ENCODE results near the gene HOMER2.
"Not testable (repeated sequence)": the region's sequence is repeated elsewhere in the genome, so short reads cannot be mapped to it uniquely, and the experiment has no call there.

Gene HOMER2

GRCh38 chr15:82952158-82953081 lies at the start of gene HOMER2:
Gene HOMER2 (minus strand): TSS chr15:82952720. CDS start chr15:82952535, 185 bp downstream.
- no peak for DNase-seq

DNA sequence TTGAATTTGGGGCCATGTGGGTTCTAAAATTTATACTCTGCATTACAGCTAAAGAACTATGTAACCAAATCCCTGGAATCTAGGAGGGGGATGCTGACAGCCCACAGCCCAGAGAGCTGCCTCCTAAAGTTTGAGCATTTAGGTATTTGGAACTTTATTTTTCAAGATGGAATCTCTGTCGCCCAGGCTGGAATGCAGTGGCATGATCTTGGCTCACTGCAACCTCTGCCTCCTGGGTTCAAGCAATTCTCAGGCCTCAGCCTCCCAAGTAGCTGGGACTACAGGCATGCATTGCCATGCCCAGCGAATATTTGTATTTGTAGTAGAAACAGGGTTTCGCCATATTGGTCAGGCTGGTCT lies 48.1 kb upstream of the HOMER2 start:
- not testable (repeated sequence) for DNase-seq

DNA sequence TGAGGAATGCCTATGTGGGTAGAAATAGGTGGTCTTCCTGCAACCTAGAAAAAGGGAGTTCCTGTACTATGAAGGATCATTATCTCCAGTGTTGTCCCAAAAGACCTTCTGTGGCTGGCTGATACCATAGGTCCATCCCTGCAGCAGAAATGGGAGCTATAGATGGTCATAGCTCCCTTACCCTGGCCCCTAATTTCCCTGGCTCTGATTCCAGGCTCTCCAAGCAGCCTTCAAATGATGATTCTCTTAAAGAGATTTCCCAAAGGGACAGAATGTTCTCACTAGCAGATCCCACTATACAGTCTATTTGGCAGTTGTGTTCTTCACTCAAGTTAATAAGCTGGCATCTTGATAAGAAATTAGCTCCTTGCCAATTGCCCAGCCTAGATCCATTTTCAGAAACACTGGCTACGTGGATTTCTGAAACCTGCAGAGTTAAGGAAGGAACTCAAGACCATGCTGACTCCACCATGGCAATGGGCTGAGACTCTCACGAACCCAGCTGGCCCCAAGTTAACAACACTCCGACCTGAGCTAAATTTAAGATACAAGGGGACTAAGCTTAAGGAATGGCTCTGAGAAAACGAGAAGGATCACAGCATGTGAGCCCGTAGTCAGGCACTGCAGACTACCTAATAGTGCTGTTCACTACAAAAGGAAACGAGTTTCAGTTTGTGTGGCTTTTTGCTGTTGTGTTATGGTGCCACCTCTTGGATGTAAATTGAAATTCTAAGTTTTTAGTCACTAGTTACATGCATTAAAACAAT lies 47.6 kb upstream of the HOMER2 start:
- DNase-seq, result peak; percentile 50

DNA sequence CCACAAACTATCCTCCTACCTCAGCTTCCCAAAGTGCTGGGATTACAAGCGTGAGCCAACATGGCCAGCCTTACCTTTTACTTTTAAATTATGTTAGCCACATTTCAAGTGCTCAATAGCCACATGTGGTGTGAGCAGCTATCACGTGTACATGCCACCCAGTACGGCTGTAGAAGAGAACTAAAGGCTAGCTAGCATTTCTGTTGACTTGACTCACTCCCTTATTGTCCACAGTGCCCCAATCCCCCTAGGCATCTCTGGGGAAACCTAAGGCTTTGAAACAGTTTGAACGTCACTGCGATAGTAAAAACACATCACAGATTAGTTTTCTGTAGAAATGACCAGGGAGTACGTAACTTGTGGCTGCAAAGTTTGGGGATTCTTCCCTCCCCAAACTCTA lies 46.9 kb upstream of the HOMER2 start:
- DNase-seq, result no peak

GRCh38 chr15:82995938-82996337 lies 43.4 kb upstream of the HOMER2 start:
- DNase-seq, result no peak

GRCh38 chr15:82995076-82995475 lies 42.6 kb upstream of the HOMER2 start:
- DNase-seq, result no peak

DNA sequence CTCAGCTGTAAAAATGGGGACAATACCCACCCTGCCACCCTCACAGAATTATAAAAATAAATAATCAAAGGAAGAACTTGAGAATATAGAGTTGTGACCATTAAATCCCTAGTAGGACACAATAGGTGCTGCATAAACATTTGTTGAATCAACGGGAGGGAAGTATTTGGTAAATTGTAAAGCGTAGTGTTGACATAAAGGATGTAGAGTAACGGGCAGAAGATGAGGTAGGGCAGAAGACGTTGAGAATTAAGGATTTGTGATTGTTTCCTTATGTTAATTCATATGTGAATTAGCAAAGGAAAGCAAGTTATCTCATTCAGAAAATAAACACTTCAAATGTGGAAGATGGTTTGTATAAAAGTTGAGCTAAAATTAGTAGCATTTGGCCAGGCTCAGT lies 40.6 kb upstream of the HOMER2 start:
- no peak for DNase-seq

DNA sequence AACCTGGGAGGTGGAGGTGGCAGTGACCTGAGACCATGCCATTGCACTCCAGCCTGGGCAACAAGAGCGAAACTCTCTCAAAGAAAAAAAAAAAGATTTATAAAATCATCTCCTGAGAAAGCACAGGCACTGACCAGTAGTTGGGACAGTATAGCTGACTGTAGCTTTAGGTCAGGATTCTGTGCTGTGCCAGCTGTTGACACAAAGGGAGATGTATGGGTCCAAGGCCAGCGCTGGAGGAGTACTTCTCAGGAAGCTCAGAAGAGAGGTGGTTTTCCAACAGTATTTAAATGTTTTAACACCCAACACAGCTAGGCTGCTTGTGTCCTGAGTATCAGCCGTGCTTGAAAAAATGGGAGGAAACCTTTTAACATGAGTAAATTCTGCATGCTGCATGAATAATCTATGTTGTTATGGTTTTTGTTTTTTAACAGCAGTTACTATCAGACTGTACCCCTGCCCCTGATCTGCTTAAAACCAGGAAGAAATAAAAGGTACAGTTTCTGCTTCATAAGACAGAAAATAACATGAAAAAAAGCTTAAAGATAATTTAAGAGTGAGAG lies 40.0 kb upstream of the HOMER2 start:
- DNase-seq, result no peak

DNA sequence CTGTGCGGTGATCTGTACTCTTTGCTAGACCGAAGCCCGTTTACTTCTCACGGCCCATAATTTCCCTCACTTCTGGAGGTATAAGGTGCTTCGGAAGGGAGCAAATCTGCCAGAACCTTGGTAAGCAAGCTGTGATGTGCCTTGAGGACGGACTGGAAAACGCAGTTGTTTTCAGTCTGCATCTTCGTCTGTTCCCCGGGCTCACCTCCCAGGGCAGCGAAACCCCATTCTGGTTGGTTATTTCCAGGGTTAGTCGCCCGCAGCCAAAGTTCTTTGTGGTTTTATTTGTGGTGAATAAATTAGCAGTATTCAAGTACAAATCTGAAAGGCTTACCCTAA lies 33.9 kb upstream of the HOMER2 start:
- no peak for DNase-seq

- DNase-seq, result peak; percentile 92
Measured at GRCh38 chr15:82985688-82986441, 33.3 kb upstream of the HOMER2 start, which contains the start of gene RAMAC. Gene RAMAC (plus strand): TSS chr15:82986210. CDS start chr15:82989019, 2,809 bp downstream.

DNA sequence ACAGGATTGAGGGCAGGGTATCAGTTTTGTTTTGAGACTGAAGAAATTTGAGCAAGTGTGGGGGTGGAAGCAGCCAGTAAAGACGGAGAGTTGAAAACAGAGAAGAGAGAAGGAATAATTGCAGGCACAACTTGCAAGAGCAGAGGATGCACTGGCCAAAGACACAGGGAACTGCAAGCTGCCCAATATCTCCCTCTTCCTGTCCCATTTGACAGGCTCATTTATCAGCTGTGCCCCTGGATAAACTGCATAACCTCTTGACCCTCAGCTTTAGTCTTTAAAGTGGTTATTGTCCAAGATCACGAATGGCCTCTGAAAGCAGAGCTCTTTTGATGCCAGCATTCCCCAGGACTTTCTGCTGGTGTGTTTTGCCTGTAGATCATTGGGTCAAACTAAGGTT lies 28.5 kb upstream of the HOMER2 start:
- DNase-seq, result no peak

DNA sequence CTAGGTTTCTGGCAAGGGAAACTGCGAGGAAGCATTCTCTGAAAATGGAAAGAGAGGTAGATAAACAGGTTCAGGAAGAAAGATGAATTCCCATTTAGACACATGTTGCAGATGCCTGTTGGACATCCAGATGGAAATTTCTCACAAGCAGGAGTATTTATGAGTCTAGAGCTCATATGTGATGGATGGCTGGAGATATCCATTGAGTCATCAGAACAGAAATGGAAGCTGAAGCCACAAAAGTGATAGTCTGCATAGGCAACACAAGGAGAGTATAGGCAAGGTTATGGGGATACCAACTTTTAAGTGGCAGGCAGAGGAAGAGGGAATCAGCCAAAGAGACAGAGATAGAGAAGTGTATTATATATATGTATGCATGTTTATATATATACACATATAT lies 27.2 kb upstream of the HOMER2 start:
- DNase-seq, result no peak

- no peak for DNase-seq
Measured at GRCh38 chr15:82978438-82978837, 25.9 kb upstream of the HOMER2 start.

GRCh38 chr15:82977076-82977475 lies 24.6 kb upstream of the HOMER2 start:
- DNase-seq, result no peak

DNA sequence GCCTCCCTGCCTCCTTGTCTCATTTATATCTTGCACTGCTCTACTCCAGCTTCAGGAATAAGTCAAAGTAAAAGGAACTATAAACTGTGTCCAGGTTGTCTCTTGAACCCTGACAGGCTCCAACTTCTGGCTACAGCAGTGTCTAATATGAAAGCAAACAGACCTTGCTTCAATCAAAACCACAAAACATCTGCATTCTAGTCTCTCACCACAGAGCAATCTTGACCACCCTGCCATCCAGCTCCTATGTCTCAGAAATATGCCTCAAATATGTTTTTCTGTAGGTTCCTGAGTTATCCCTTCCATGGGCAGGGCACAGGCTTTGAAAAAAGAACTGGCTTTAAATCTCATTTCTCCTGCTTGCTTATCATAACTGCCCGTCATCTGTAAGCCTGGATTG lies 20.5 kb upstream of the HOMER2 start:
- DNase-seq, result no peak

GRCh38 chr15:82971218-82971984 lies 18.9 kb upstream of the HOMER2 start:
- no peak for DNase-seq

DNA sequence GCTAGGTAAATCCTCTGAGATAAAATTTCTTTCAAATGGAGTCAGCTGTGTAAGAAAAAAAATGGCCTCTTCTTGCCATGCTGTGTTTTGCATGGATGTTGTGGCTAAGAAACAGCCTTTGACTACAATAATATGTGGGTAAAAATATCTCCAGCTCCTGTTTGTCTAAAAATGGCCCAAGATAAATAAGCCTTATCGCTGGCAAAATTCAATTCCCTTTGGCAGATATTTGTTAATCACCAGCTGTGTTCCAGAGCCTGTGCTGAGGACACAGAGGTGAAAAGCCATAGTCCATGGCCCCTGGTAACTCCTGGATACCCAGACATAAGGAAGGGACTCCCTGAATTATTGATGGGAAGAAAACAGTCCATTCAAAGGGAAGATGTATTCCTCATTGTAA lies 18.2 kb upstream of the HOMER2 start:
- no peak for DNase-seq

GRCh38 chr15:82970078-82970686 lies 17.7 kb upstream of the HOMER2 start:
- DNase-seq, result no peak

GRCh38 chr15:82969353-82969752 lies 16.8 kb upstream of the HOMER2 start:
- no peak for DNase-seq

DNA sequence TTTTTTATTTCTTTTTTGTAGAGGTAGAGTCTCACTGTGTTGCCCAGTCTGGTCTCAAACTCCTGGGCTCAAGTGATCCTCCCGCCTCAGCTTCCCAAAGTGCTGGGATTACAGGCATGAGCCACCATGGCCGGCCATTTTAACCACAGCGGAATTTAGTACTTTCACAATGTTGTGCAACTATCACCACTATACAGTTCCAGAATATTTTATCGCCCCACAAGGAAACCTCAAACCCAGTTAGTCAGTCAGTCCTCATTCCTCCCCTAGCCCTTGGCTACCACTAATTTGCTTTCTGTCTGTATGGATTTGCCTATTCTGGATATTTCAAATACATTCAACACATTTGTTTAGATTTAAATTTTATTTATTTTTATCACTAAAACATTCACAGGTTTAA lies 15.5 kb upstream of the HOMER2 start:
- no peak for DNase-seq

DNA sequence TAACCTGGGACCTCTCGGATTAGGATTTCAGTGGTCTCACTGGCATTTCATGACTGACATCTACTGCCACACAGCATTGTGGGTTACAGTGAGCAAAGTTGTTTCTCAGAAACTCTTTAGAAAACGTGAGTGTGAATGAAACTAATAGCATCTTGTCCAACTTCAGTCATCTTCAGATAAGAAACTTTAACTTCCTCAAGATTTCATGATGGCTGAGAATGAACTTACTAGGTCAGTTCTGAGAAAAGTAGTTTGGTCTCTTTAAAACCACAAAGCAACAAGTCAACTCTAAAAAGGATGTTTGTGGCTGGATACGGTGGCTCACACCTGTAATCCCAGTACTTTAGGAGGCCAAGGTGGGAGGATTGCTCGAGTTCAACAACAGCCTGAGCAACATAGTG lies 14.2 kb upstream of the HOMER2 start:
- no peak for DNase-seq

DNA sequence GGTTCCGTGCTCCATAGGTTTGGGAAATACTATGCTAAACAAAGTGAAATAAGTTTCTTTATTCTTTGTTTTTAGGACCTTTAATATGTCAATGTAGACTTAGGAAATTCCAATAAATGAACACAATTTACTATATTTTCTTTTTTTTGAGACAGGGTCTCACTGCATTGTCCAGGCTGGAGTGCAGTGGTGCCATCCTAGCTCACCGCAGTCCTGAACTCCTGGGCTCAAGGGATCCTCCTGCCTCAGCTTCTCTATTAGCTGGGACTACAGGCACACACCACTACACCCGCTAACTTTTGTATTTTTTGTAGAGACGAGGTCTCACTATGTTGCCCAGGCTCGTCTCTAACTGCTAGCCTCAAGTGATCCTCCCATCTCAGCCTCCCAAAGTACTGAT lies 12.4 kb upstream of the HOMER2 start:
- no peak for DNase-seq
